NCI-H128 (cell line): ENCODE measurements around the gene SEC22A.

Source experiments
- DNase-seq: peaks from one replicate; lab custom pipeline; 2025; ENCODE audit not compliant: unreplicated experiment; lab: John Stamatoyannopoulos, UW

SEC22A gene

GRCh38 chr3:123286308-123287023 lies 84.7 kb downstream of the SEC22A start:
- DNase-seq, result no peak

GRCh38 chr3:123287051-123287961 lies 85.6 kb downstream of the SEC22A start:
- DNase-seq, result no peak

GRCh38 chr3:123287962-123288302 lies 86.2 kb downstream of the SEC22A start:
- DNase-seq, result no peak

GRCh38 chr3:123289391-123290106 lies 87.8 kb downstream of the SEC22A start:
- no peak for DNase-seq

GRCh38 chr3:123290107-123290930 lies 88.6 kb downstream of the SEC22A start:
- DNase-seq, result no peak

- no peak for DNase-seq
These were observed 89.2 kb downstream of the SEC22A start for GRCh38 chr3:123290962-123291361.

GRCh38 chr3:123291404-123291803 lies 89.7 kb downstream of the SEC22A start:
- no peak for DNase-seq

GRCh38 chr3:123292321-123293310 lies 90.9 kb downstream of the SEC22A start:
- DNase-seq, result no peak

- no peak for DNase-seq
These were observed 92.7 kb downstream of the SEC22A start for GRCh38 chr3:123294296-123294938.

- no peak for DNase-seq
These were observed 93.6 kb downstream of the SEC22A start for GRCh38 chr3:123295171-123295900.

GRCh38 chr3:123295901-123296250 lies 94.1 kb downstream of the SEC22A start:
- no peak for DNase-seq

GRCh38 chr3:123296261-123296660 lies 94.5 kb downstream of the SEC22A start:
- no peak for DNase-seq

GRCh38 chr3:123296836-123297626 lies 95.3 kb downstream of the SEC22A start:
- no peak for DNase-seq

GRCh38 chr3:123297627-123297899 lies 95.8 kb downstream of the SEC22A start:
- DNase-seq, result no peak

GRCh38 chr3:123298903-123299302 lies 97.2 kb downstream of the SEC22A start:
- no peak for DNase-seq

- DNase-seq, result no peak
These were observed 97.8 kb downstream of the SEC22A start for GRCh38 chr3:123299581-123299980.

GRCh38 chr3:123300056-123300455 lies 98.3 kb downstream of the SEC22A start:
- no peak for DNase-seq

GRCh38 chr3:123300583-123300982 lies 98.8 kb downstream of the SEC22A start:
- no peak for DNase-seq
